Thyroid gland (tissue), 4 donors: ENCODE measurements around the gene CACNG7.

Source experiments
- CTCF ChIP-seq, 6 experiments: fragments of 200-600 bp in 3 of 6; fragments of 450-650 bp in 3 of 6; sonication (generic) in 3 of 6; IDR thresholded peaks; one replicate each; pipeline ENCODE4 v1.5.1; 2016 to 2019; ENCODE audit warnings: antibody characterized with exemption in 6 of 6, mild to moderate bottlenecking in 2 of 6, inconsistent platforms in 1 of 6, moderate library complexity in 1 of 6
- POLR2A ChIP-seq, 2 donors: fragments of 450-650 bp; IDR thresholded peaks; one replicate each; pipeline ENCODE4 v1.6.1; 2017; ENCODE audit warnings: antibody characterized with exemption in 2 of 2, mild to moderate bottlenecking in 2 of 2, moderate library complexity in 1 of 2

DNA sequence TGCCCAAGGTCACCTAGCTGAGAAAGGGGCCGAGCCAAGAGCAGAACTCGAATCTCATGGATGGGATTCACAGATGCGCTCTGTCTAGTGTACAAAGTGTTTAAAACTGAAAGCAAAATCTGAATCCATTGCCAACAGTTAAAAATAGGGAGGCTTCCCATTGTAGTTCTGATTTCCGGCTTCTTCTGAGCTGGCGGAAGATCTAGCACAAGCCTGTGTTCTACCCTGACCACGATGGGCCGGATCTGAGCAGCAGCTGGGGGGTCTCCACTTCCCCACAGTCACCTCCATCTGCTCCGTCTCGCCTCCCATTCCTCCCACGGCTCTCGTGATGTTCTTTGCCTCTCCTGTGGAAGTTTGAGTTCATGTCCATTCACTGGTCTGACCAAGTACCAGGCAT lies 56.0 kb downstream of the CACNG7 start:
- TF ChIP-seq CTCF (IDR thresholded peaks at IDR 0.05) = no peak
- TF ChIP-seq POLR2A (IDR thresholded peaks at IDR 0.05) = no peak
